Loucy (cell line): ENCODE data around the gene STH.

Experiments used
- H2AFZ ChIP-seq: fragments of 200-600 bp; sonication (generic); 2 replicates; pipeline ENCODE4 v1.6.0; 2016; ENCODE audit warnings: antibody characterized with exemption, mild to moderate bottlenecking, low read length, moderate library complexity
- H3F3A ChIP-seq: fragments of 200-600 bp; 2 replicates; pipeline ENCODE4 v1.6.0; 2016; ENCODE audit warnings: antibody characterized with exemption, low read depth, mild to moderate bottlenecking
- H3K27me3 ChIP-seq: fragments of 200-600 bp; sonication (generic); 2 replicates; pipeline ENCODE4 v1.6.1; 2014; ENCODE audit warnings: low read length, mild to moderate bottlenecking; ENCODE audit not compliant: insufficient read depth, poor library complexity, severe bottlenecking
- H3K36me3 ChIP-seq: fragments of 200-600 bp; sonication (generic); 2 replicates; pipeline ENCODE4 v1.6.1; 2016; ENCODE audit warnings: low read length; ENCODE audit not compliant: insufficient read depth
- H3K4me1 ChIP-seq: fragments of 200-600 bp; sonication (generic); 2 replicates; pipeline ENCODE4 v1.5.1; 2014; ENCODE audit warnings: low read length, mild to moderate bottlenecking; ENCODE audit not compliant: insufficient read depth, poor library complexity, severe bottlenecking
- H3K4me2 ChIP-seq: fragments of 200-600 bp; sonication (generic); 2 replicates; pipeline ENCODE4 v1.6.0; 2014; ENCODE audit warnings: antibody characterized with exemption, low read length, low read depth, mild to moderate bottlenecking; ENCODE audit not compliant: poor library complexity, severe bottlenecking
- H3K4me3 ChIP-seq: fragments of 200-600 bp; sonication (generic); 2 replicates; pipeline ENCODE4 v1.5.1; 2014; ENCODE audit warnings: low read length, mild to moderate bottlenecking, mixed read lengths; ENCODE audit not compliant: poor library complexity, severe bottlenecking
- H3K79me2 ChIP-seq: fragments of 200-600 bp; sonication (generic); 2 replicates; pipeline ENCODE4 v1.6.1; 2014; ENCODE audit warnings: low read length; ENCODE audit not compliant: insufficient read depth
- H3K9ac ChIP-seq: fragments of 200-600 bp; sonication (generic); 2 replicates; pipeline ENCODE4 v1.6.0; 2014; ENCODE audit warnings: mild to moderate bottlenecking, low read depth, low read length, moderate library complexity; ENCODE audit not compliant: poor library complexity, severe bottlenecking
- H3K9me2 ChIP-seq: fragments of 200-600 bp; sonication (generic); replicated peaks from 2 replicates; pipeline ENCODE4 v1.6.1; 2016; ENCODE audit warnings: low read depth, low read length, mixed read lengths
- H3K9me3 ChIP-seq: fragments of 200-600 bp; sonication (generic); 2 replicates; pipeline ENCODE4 v1.6.1; 2014; ENCODE audit warnings: mild to moderate bottlenecking, antibody characterized with exemption, low read length, low read depth; ENCODE audit not compliant: insufficient read depth
- H4K20me1 ChIP-seq: fragments of 200-600 bp; sonication (generic); 2 replicates; pipeline ENCODE4 v1.6.0; 2014; ENCODE audit warnings: antibody characterized with exemption, low read length, mild to moderate bottlenecking; ENCODE audit not compliant: insufficient read depth, poor library complexity, severe bottlenecking
- CTCF ChIP-seq: fragments of 200-600 bp; sonication (generic); conservative IDR thresholded peaks from 2 replicates; pipeline ENCODE4 v1.5.1; 2014; ENCODE audit warnings: mild to moderate bottlenecking, antibody characterized with exemption, low read length
- EZH2phosphoT487 ChIP-seq: fragments of 200-600 bp; IDR thresholded peaks from 2 replicates; pipeline ENCODE4 v1.6.1; 2018; ENCODE audit warnings: antibody characterized with exemption, mild to moderate bottlenecking, moderate library complexity, borderline replicate concordance

The STH gene

GRCh38 chr17:45992175-45992574, 6.9 kb upstream of the STH start:
- no peak overlapping the region for H3K4me2 ChIP-seq
- no peaks in the 10 kb centered on the region for H3K9me2 ChIP-seq
- TF ChIP-seq CTCF = no peak
- no peak for TF ChIP-seq EZH2phosphoT487
- no peaks in the 10 kb centered on the region for H3K27me3 ChIP-seq
- no peak overlapping the region for H2AFZ ChIP-seq
- H3K79me2 ChIP-seq = no peaks in the 10 kb centered on the region
- no peak overlapping the region for H3K4me3 ChIP-seq
- H3K36me3 ChIP-seq = no peaks in the 10 kb centered on the region
- H3K9ac ChIP-seq = no peak overlapping the region
- H3F3A ChIP-seq = no peaks in the 10 kb centered on the region
- no peaks in the 10 kb centered on the region for H3K4me1 ChIP-seq
- no peaks in the 10 kb centered on the region for H4K20me1 ChIP-seq
- H3K9me3 ChIP-seq = no peaks in the 10 kb centered on the region

GRCh38 chr17:45992904-45993303, 6.1 kb upstream of the STH start:
- H3K4me1 ChIP-seq = no peaks in the 10 kb centered on the region
- no peaks in the 10 kb centered on the region for H3K27me3 ChIP-seq
- H3K9me3 ChIP-seq = no peaks in the 10 kb centered on the region
- no peak overlapping the region for H2AFZ ChIP-seq
- no peaks in the 10 kb centered on the region for H4K20me1 ChIP-seq
- no peaks in the 10 kb centered on the region for H3F3A ChIP-seq
- no peaks in the 10 kb centered on the region for H3K79me2 ChIP-seq
- TF ChIP-seq EZH2phosphoT487 = no peak
- TF ChIP-seq CTCF = no peak
- H3K9ac ChIP-seq = no peak overlapping the region
- H3K4me2 ChIP-seq = no peak overlapping the region
- no peaks in the 10 kb centered on the region for H3K36me3 ChIP-seq
- H3K9me2 ChIP-seq = no peaks in the 10 kb centered on the region
- no peak overlapping the region for H3K4me3 ChIP-seq

- Histone ChIP-seq H3K36me3 (no peaks in the 10 kb centered on the region), H3K4me1 (no peaks in the 10 kb centered on the region), H3F3A (no peaks in the 10 kb centered on the region), H3K9ac (no peak overlapping the region), H3K4me2 (no peak overlapping the region), H4K20me1 (no peaks in the 10 kb centered on the region), H3K27me3 (no peaks in the 10 kb centered on the region), H3K9me2 (no peaks in the 10 kb centered on the region), H2AFZ (no peak overlapping the region), H3K4me3 (no peak overlapping the region), H3K9me3 (no peaks in the 10 kb centered on the region), H3K79me2 (no peaks in the 10 kb centered on the region)
- no peak for TF ChIP-seq CTCF
- TF ChIP-seq EZH2phosphoT487 = no peak
These were observed 5.0 kb upstream of the STH start for GRCh38 chr17:45993962-45994627.
